Measurements from ENCODE around the gene SHB.

- TF ChIP-seq ATF2 (CRISPR knock-in tag; IDR thresholded peaks at IDR 0.05; ENCODE audit: borderline replicate concordance, low read depth): no peak
- TF ChIP-seq KAT7 (CRISPR knock-in tag; IDR thresholded peaks at IDR 0.05; ENCODE audit: borderline replicate concordance): no peak
- TF ChIP-seq MAX (CRISPR knock-in tag; IDR thresholded peaks at IDR 0.05): no peak
- TF ChIP-seq JUN (CRISPR knock-in tag; IDR thresholded peaks at IDR 0.05): no peak
- TF ChIP-seq IRF2 (CRISPR knock-in tag; IDR thresholded peaks at IDR 0.05; ENCODE audit: borderline replicate concordance, low read depth): no peak
- TF ChIP-seq NR3C1 (CRISPR knock-in tag; conservative IDR thresholded peaks at IDR 0.05; ENCODE audit: low read depth): no peak
- TF ChIP-seq IRF1 (CRISPR knock-in tag; IDR thresholded peaks at IDR 0.05): no peak
These were observed 33.2 kb downstream of the SHB start for GRCh38 chr9:38035873-38036272.

Data from WTC11 (cell line).